Keratinocyte (primary cell): ENCODE measurements around the gene SREBF2.

Source experiments
- CTCF ChIP-seq, 3 experiments: IDR thresholded peaks in 1 of 3; conservative IDR thresholded peaks in 1 of 3; optimal IDR thresholded peaks in 1 of 3; 2 replicates in 2 of 3; 3 replicates in 1 of 3; pipeline versions ENCODE3 to v1.5.1; 2011; ENCODE audit warnings: low read length in 3 of 3, mild to moderate bottlenecking in 3 of 3, moderate library complexity in 2 of 3, control low read depth in 1 of 3, inconsistent platforms in 1 of 3; ENCODE audit not compliant: insufficient read depth in 2 of 3; ENCODE audit errors: extremely low read depth in 1 of 3
- EZH2 ChIP-seq: IDR thresholded peaks from one replicate; pipeline ENCODE4 v1.6.1; 2012; ENCODE audit warnings: inconsistent platforms, mild to moderate bottlenecking, low read length, moderate library complexity

GRCh38 chr22:41833369-41834004, 582 bp downstream of the SREBF2 start:
- TF ChIP-seq CTCF (optimal IDR thresholded peaks at IDR 0.05 in 1 of 3, IDR thresholded peaks at IDR 0.05 in 1 of 3, conservative IDR thresholded peaks at IDR 0.05 in 1 of 3; ENCODE audit: extremely low read depth in 1 of 3, insufficient read depth in 2 of 3, low read length in 3 of 3) (no peak), EZH2 (no peak)
